ENCODE measurements around the gene ZNF341. TPM values are rescaled to one million over a fixed set of nuclear protein-coding genes. Genes with fewer than 3 reads are reported as not detected.

Gene ZNF341
- total and polyA plus RNA-seq, 2 donors (not counting 1 experiment from before 2014, with no cell fraction given), result 9.1 to 10.9 TPM

- Mint-ChIP-seq H3K4me3 (no peak overlapping the region), H3K4me1 (no peaks in the 10 kb centered on the region), H3K27ac (no peak overlapping the region), H3K27me3 (no peaks in the 10 kb centered on the region), H3K9me3 (ENCODE audit: insufficient read depth) (no peaks in the 10 kb centered on the region)
- DNase-seq, result no peak
- no peaks in the 10 kb centered on the region for H4K20me1 ChIP-seq (ENCODE audit: control insufficient read depth, insufficient read depth, low read length, poor library complexity, severe bottlenecking)
- 100% methylated on average over 3 of the region's 5 CpGs for WGBS (ENCODE audit: insufficient coverage)
- no peak overlapping the region for H2AFZ ChIP-seq (ENCODE audit: insufficient read depth, low read depth, low read length, poor library complexity, severe bottlenecking)
- TF ChIP-seq CTCF (IDR thresholded peaks at IDR 0.05) (no peak), EZH2 (IDR thresholded peaks at IDR 0.05; ENCODE audit: borderline replicate concordance, insufficient read depth, low read depth, low read length, poor library complexity, severe bottlenecking) (no peak)
- peaks cover 0 to 3% (median 0%) of the 10 kb centered on the region in 3 donors for H3K9me3 ChIP-seq (ENCODE audit: control extremely low read depth in 1 of 3, control insufficient read depth in 2 of 3, insufficient read depth in 1 of 3, low read length in 2 of 3)
- no peak for ATAC-seq (ENCODE audit: low read depth)
- ChIA-PET CTCF (no interaction called here), POLR2A (interaction anchor here (0.6 kb wide), 1 partner anchor 108 kb away, joined by 3 read pairs; no protein-coding TSS in a partner anchor)
- no peaks in the 10 kb centered on the region for H3K36me3 ChIP-seq (replicated peaks in 1 of 2; ENCODE audit: control extremely low read depth in 1 of 2, control insufficient read depth in 1 of 2, extremely low read depth in 1 of 2, insufficient read depth in 2 of 2, low read length in 1 of 2)
- H3K4me2 ChIP-seq (replicated peaks; ENCODE audit: low read depth, low read length, poor library complexity, severe bottlenecking), result no peak overlapping the region
- intact Hi-C loops (cut with micrococcal nuclease), result no loop called here
- H3K4me3 ChIP-seq (ENCODE audit: control extremely low read depth in 1 of 5, extremely low read depth in 1 of 5, insufficient read depth in 1 of 5, low read depth in 2 of 5, low read length in 4 of 5), result no peak overlapping the region
- H3K27ac ChIP-seq (ENCODE audit: low read length in 2 of 2), result no peak overlapping the region
- H3K9ac ChIP-seq (ENCODE audit: low read length), result no peak overlapping the region
- H3K79me2 ChIP-seq (ENCODE audit: control insufficient read depth, insufficient read depth, low read length), result no peaks in the 10 kb centered on the region
- no peaks in the 10 kb centered on the region for H3K27me3 ChIP-seq (replicated peaks in 1 of 4; ENCODE audit: control extremely low read depth in 1 of 4, control insufficient read depth in 3 of 4, insufficient read depth in 4 of 4, low read length in 3 of 4)
- no peaks in the 10 kb centered on the region for H3K4me1 ChIP-seq (ENCODE audit: control insufficient read depth in 2 of 2, insufficient read depth in 2 of 2, low read length in 2 of 2)
These were observed 38.5 kb upstream of the ZNF341 start for GRCh38 chr20:33693289-33693688.

- Histone ChIP-seq H4K20me1 (ENCODE audit: control insufficient read depth, insufficient read depth, low read length, poor library complexity, severe bottlenecking) (no peaks in the 10 kb centered on the region), H3K79me2 (ENCODE audit: control insufficient read depth, insufficient read depth, low read length) (no peaks in the 10 kb centered on the region), H3K9ac (ENCODE audit: low read length) (no peak overlapping the region), H3K4me1 (ENCODE audit: control insufficient read depth in 2 of 2, insufficient read depth in 2 of 2, low read length in 2 of 2) (no peaks in the 10 kb centered on the region), H3K9me3 (ENCODE audit: control extremely low read depth in 1 of 3, control insufficient read depth in 2 of 3, insufficient read depth in 1 of 3, low read length in 2 of 3) (peaks cover 0 to 10% (median 0%) of the 10 kb centered on the region in 3 donors), H2AFZ (ENCODE audit: insufficient read depth, low read depth, low read length, poor library complexity, severe bottlenecking) (no peak overlapping the region), H3K27ac (ENCODE audit: low read length in 2 of 2) (no peak overlapping the region), H3K27me3 (replicated peaks in 1 of 4; ENCODE audit: control extremely low read depth in 1 of 4, control insufficient read depth in 3 of 4, insufficient read depth in 4 of 4, low read length in 3 of 4) (no peaks in the 10 kb centered on the region), H3K4me3 (ENCODE audit: control extremely low read depth in 1 of 5, extremely low read depth in 1 of 5, insufficient read depth in 1 of 5, low read depth in 2 of 5, low read length in 4 of 5) (no peak overlapping the region), H3K4me2 (replicated peaks; ENCODE audit: low read depth, low read length, poor library complexity, severe bottlenecking) (no peak overlapping the region), H3K36me3 (replicated peaks in 1 of 2; ENCODE audit: control extremely low read depth in 1 of 2, control insufficient read depth in 1 of 2, extremely low read depth in 1 of 2, insufficient read depth in 2 of 2, low read length in 1 of 2) (no peaks in the 10 kb centered on the region)
- TF ChIP-seq CTCF (IDR thresholded peaks at IDR 0.05) (no peak), EZH2 (IDR thresholded peaks at IDR 0.05; ENCODE audit: borderline replicate concordance, insufficient read depth, low read depth, low read length, poor library complexity, severe bottlenecking) (no peak)
- ChIA-PET POLR2A (interaction anchor here (0.6 kb wide), 1 partner anchor 107 kb away, joined by 3 read pairs; no protein-coding TSS in a partner anchor), CTCF (no interaction called here)
- DNase-seq, result no peak
- intact Hi-C loops (cut with micrococcal nuclease), result no loop called here
- no peaks in the 10 kb centered on the region for H3K9me3 Mint-ChIP-seq (ENCODE audit: insufficient read depth)
- H3K27me3 Mint-ChIP-seq, result no peaks in the 10 kb centered on the region
- H3K27ac Mint-ChIP-seq, result no peak overlapping the region
- 91% methylated on average over 11 of the region's 17 CpGs for WGBS (ENCODE audit: insufficient coverage)
- no peak overlapping the region for H3K4me3 Mint-ChIP-seq
- H3K4me1 Mint-ChIP-seq, result no peaks in the 10 kb centered on the region
- no peak for ATAC-seq (ENCODE audit: low read depth)
These were observed 37.8 kb upstream of the ZNF341 start for GRCh38 chr20:33693741-33694638.
